ENCODE measurements around the gene FOXP2. TPM values are rescaled to one million over a fixed set of nuclear protein-coding genes. Genes with fewer than 3 reads are reported as not detected.

The FOXP2 gene
- total RNA-seq, 4 donors from 2014 or later, result 11.8 to 25.8 (median 17.2) TPM

DNA sequence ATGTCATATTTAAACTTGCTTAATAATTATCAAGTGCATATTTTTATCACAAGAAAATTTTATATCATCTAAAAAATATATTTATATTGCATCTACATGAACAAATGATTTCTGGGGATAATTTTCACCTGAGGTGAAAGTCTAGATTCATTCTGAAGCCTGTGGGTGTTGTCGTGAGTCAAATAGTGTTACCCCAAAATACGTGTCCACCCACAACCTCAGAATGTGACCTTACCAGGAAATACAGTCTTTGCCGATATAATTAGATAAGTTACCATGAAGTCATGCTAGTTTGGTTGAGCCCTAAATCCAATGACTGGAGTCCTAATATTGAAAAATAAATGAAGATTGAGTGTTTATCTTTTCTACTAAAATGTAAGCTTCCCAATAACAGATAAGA is 304.2 kb downstream of the FOXP2 start:
- Histone ChIP-seq H3K27me3 (no peaks in the 10 kb centered on the region), H3K4me3 (no peak overlapping the region), H3K9me3 (no peaks in the 10 kb centered on the region), H3K27ac (no peak overlapping the region), H3K36me3 (no peaks in the 10 kb centered on the region), H3K4me1 (no peaks in the 10 kb centered on the region)
- TF ChIP-seq POLR2A (IDR thresholded peaks at IDR 0.05) (no peak), EP300 (IDR thresholded peaks at IDR 0.05) (no peak)
- TF ChIP-seq, protein P1, sequence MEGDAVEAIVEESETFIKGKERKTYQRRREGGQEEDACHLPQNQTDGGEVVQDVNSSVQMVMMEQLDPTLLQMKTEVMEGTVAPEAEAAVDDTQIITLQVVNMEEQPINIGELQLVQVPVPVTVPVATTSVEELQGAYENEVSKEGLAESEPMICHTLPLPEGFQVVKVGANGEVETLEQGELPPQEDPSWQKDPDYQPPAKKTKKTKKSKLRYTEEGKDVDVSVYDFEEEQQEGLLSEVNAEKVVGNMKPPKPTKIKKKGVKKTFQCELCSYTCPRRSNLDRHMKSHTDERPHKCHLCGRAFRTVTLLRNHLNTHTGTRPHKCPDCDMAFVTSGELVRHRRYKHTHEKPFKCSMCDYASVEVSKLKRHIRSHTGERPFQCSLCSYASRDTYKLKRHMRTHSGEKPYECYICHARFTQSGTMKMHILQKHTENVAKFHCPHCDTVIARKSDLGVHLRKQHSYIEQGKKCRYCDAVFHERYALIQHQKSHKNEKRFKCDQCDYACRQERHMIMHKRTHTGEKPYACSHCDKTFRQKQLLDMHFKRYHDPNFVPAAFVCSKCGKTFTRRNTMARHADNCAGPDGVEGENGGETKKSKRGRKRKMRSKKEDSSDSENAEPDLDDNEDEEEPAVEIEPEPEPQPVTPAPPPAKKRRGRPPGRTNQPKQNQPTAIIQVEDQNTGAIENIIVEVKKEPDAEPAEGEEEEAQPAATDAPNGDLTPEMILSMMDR (IDR thresholded peaks at IDR 0.05), result no peak
- no peak for DNase-seq (ENCODE audit: low spot score in 2 of 2)
- WGBS, 2 donors, result 83 to 93% methylated on average over 3 of the region's 3 CpGs

DNA sequence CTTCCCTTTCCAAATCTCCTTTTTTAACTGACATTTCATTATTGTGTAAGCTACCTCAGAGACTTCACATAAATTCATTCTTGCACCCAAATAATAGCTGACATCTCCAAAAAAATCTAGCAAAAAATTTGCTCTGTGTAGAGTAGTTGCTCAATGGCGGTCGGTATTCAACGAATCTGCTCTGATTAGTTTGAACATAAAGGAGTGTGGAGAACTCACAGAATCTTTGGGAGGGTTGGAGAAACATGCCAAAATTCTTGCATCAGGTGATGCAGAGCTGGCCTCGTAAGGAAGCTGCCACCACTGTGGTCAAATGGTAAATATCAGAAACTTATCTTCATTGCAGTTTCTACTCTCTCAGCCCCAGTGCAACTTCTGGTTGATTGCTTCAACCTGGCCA is 306.1 kb downstream of the FOXP2 start:
- no peaks in the 10 kb centered on the region for H3K36me3 ChIP-seq
- no peaks in the 10 kb centered on the region for H3K27me3 ChIP-seq
- H3K4me3 ChIP-seq, result no peak overlapping the region
- no peaks in the 10 kb centered on the region for H3K9me3 ChIP-seq
- 55 to 63% methylated on average over 4 of the region's 4 CpGs for WGBS, 2 donors
- TF ChIP-seq EP300 (IDR thresholded peaks at IDR 0.05), result no peak
- TF ChIP-seq, protein P1 (IDR thresholded peaks at IDR 0.05), result no peak
- TF ChIP-seq POLR2A (IDR thresholded peaks at IDR 0.05), result no peak
- H3K27ac ChIP-seq, result no peak overlapping the region
- H3K4me1 ChIP-seq, result no peaks in the 10 kb centered on the region
- DNase-seq (ENCODE audit: low spot score in 2 of 2), result no peak

DNA sequence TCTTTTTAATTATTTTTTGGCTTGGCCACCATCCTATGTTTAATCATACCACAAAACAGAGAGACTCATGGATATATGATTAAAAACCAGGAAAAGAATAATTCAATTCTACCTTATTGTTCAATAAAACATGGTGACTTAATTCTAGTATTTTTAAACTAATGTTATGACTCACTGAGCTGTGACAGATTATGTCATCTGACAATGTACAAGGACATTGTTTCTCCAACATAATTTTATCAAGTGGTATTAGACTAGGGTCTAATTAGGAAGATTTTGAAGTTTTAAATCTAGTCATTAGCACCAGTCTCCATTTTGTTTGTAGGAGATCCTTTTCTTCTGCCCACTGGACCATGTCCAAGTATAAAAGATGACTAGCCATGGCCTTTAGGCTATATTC is 307.9 kb downstream of the FOXP2 start:
- Histone ChIP-seq H3K4me1 (no peaks in the 10 kb centered on the region), H3K27me3 (no peaks in the 10 kb centered on the region)
- TF ChIP-seq EP300 (IDR thresholded peaks at IDR 0.05) (no peak), POLR2A (IDR thresholded peaks at IDR 0.05) (no peak)
- TF ChIP-seq, protein P1 (IDR thresholded peaks at IDR 0.05), result no peak

GRCh38 chr7:114723308-114723707 is 308.7 kb downstream of the FOXP2 start:
- Histone ChIP-seq H3K27me3 (no peaks in the 10 kb centered on the region), H3K27ac (no peak overlapping the region), H3K36me3 (no peaks in the 10 kb centered on the region), H3K9me3 (peaks cover 0 to 2% (median 0%) of the 10 kb centered on the region in 4 donors), H3K4me3 (no peak overlapping the region), H3K4me1 (no peaks in the 10 kb centered on the region)
- no peak for DNase-seq (ENCODE audit: low spot score in 2 of 2)
- TF ChIP-seq EP300 (IDR thresholded peaks at IDR 0.05) (no peak), POLR2A (IDR thresholded peaks at IDR 0.05) (no peak)
- TF ChIP-seq, protein P1 (IDR thresholded peaks at IDR 0.05), result no peak
- WGBS, 2 donors, result 81% methylated on average over 1 of the region's 1 CpG

More for the DNA sequence above, 307.9 kb downstream of the FOXP2 start:
- Histone ChIP-seq H3K27ac (no peak overlapping the region), H3K36me3 (no peaks in the 10 kb centered on the region), H3K9me3 (peaks cover 0 to 2% (median 0%) of the 10 kb centered on the region in 4 donors), H3K4me3 (no peak overlapping the region)
- DNase-seq (ENCODE audit: low spot score in 2 of 2), result no peak

- Histone ChIP-seq H3K27ac (no peak overlapping the region), H3K4me1 (no peaks in the 10 kb centered on the region), H3K4me3 (no peak overlapping the region), H3K27me3 (no peaks in the 10 kb centered on the region), H3K9me3 (no peaks in the 10 kb centered on the region), H3K36me3 (no peaks in the 10 kb centered on the region)
- no peak for DNase-seq (ENCODE audit: low spot score in 2 of 2)
- TF ChIP-seq EP300 (IDR thresholded peaks at IDR 0.05) (no peak), POLR2A (IDR thresholded peaks at IDR 0.05) (no peak)
- TF ChIP-seq, protein P1 (IDR thresholded peaks at IDR 0.05), result no peak
- 66 to 81% methylated on average over 2 of the region's 2 CpGs for whole genome bisulfite sequencing, 2 donors
Measured at GRCh38 chr7:114740095-114740494, 325.5 kb downstream of the FOXP2 start.
